ENCODE data around the gene HOXA9. TPM values are rescaled to one million over a fixed set of nuclear protein-coding genes. Genes with fewer than 3 reads are reported as not detected.

HOXA9 gene
- total and polyA plus RNA-seq, 2 of the 4 experiments (the other 2 are of a cell fraction), result 0.18 to 0.32 TPM

GRCh38 chr7:27158436-27159265 lies 6.7 kb downstream of the HOXA9 start:
- DNase-seq, result no peak
- intact Hi-C loops (cut with micrococcal nuclease) (no loop called here), in situ Hi-C loops (cut with MboI; ENCODE audit: low sequenced_read_pairs) (loop anchor here (5.0 kb wide), 2 partner anchors 791 to 1306 kb away; no protein-coding TSS in a partner anchor), dilution Hi-C loops (cut with HindIII; ENCODE audit: low sequenced_read_pairs, unreplicated experiment) (no loop called here)
- H4K20me1 ChIP-seq (ENCODE audit: insufficient read depth, low read length), result no peaks in the 10 kb centered on the region
- no TSS peak for BruUV-seq (replicated peaks)
- no peak overlapping the region for H4K8ac ChIP-seq (ENCODE audit: low read depth in 2 of 2, low read length in 2 of 2)
- H3K27ac ChIP-seq (ENCODE audit: insufficient read depth, low read length), result no peak overlapping the region
- no peak overlapping the region for H2AK9ac ChIP-seq (replicated peaks; ENCODE audit: low read depth, low read length, poor library complexity)
- no peak overlapping the region for H3K56ac ChIP-seq (ENCODE audit: extremely low read depth, insufficient read depth, low read length)
- no peak overlapping the region for H2AK5ac ChIP-seq (ENCODE audit: low read depth, low read length)
- no peak overlapping the region for H4K91ac ChIP-seq (ENCODE audit: insufficient read depth, low read depth, low read length)
- H3K79me1 ChIP-seq (ENCODE audit: low read depth in 1 of 2, low read length in 2 of 2), result 0 out of 4 replicates have a peak, but pooled peaks cover 0 to 4% of the 10 kb centered on the region in 2 experiments
- WGBS, 2 experiments (ENCODE audit: extremely low coverage in 2 of 2, insufficient read length in 1 of 2), result 84% methylated on average over 18 of the region's 35 CpGs; no CpG with 5 or more reads in 1 of the 2 experiments
- H3K23ac ChIP-seq (ENCODE audit: low read depth, low read length), result no peak overlapping the region
- ChIA-PET POLR2A (ENCODE audit: unreplicated experiment) (no interaction called here), CTCF (interaction anchor here (1.3 kb wide), 1 partner anchor 789 kb away, joined by 4 read pairs; no protein-coding TSS in a partner anchor)
- H3K4me2 ChIP-seq (ENCODE audit: low read depth, low read length), result no peak overlapping the region
- TF ChIP-seq BHLHE40 (IDR thresholded peaks at IDR 0.05; ENCODE audit: low read depth, low read length) (no peak), NFE2L2 (IDR thresholded peaks at IDR 0.05; ENCODE audit: low read depth, low read length) (no peak), RFX5 (IDR thresholded peaks at IDR 0.05; ENCODE audit: low read depth, low read length) (no peak), RCOR1 (IDR thresholded peaks at IDR 0.05; ENCODE audit: insufficient replicate concordance, low read length) (no peak)
- ATAC-seq (ENCODE audit: low read depth), result no peak
- H2BK120ac ChIP-seq (ENCODE audit: low read depth, low read length), result no peak overlapping the region
- no peak overlapping the region for H3K4ac ChIP-seq (ENCODE audit: low read depth, low read length)
- no peak overlapping the region for H3K18ac ChIP-seq (ENCODE audit: low read depth, low read length)
- no peak overlapping the region for H2BK20ac ChIP-seq (ENCODE audit: low read depth, low read length)
- H3K9me1 ChIP-seq (ENCODE audit: insufficient read depth, low read length), result peaks cover under 1% of the 10 kb centered on the region; the same call in 1 of the 2 replicates
- no peak overlapping the region for H2BK5ac ChIP-seq (ENCODE audit: low read depth, low read length, poor library complexity, severe bottlenecking)
- H3K4me1 ChIP-seq (ENCODE audit: control insufficient read depth, insufficient read depth, low read length), result peaks cover 1% of the 10 kb centered on the region; the same call in 1 of the 2 replicates
- no peaks in the 10 kb centered on the region for H3K9me3 ChIP-seq (ENCODE audit: control insufficient read depth, insufficient read depth, low read length)
- no peak overlapping the region for H3K9ac ChIP-seq (ENCODE audit: low read depth, low read length)
- peaks cover 7% of the 10 kb centered on the region for H3K27me3 ChIP-seq (ENCODE audit: control insufficient read depth, insufficient read depth, low read length)
- no peaks in the 10 kb centered on the region for H3K36me3 ChIP-seq (ENCODE audit: control insufficient read depth, insufficient read depth, low read length)
- no peak overlapping the region for H4K5ac ChIP-seq (ENCODE audit: low read depth, low read length)
- H2BK15ac ChIP-seq (ENCODE audit: low read depth, low read length), result no peak overlapping the region
- no peak overlapping the region for H3K14ac ChIP-seq (replicated peaks; ENCODE audit: low read depth, low read length)
- H2AFZ ChIP-seq (replicated peaks; ENCODE audit: low read length, poor library complexity), result no peak overlapping the region
- no peak overlapping the region for H3K4me3 ChIP-seq (ENCODE audit: insufficient read depth, low read depth, low read length)

Data from IMR-90 (cell line).